GM21390 (cell line): ENCODE measurements around the gene KIF3C.

ENCODE experiments used
- ATAC-seq: cut with Tn5 transposase; IDR thresholded peaks from one replicate; pipeline ENCODE4 v1.9.1; 2021; ENCODE audit not compliant: unreplicated experiment

KIF3C gene

DNA sequence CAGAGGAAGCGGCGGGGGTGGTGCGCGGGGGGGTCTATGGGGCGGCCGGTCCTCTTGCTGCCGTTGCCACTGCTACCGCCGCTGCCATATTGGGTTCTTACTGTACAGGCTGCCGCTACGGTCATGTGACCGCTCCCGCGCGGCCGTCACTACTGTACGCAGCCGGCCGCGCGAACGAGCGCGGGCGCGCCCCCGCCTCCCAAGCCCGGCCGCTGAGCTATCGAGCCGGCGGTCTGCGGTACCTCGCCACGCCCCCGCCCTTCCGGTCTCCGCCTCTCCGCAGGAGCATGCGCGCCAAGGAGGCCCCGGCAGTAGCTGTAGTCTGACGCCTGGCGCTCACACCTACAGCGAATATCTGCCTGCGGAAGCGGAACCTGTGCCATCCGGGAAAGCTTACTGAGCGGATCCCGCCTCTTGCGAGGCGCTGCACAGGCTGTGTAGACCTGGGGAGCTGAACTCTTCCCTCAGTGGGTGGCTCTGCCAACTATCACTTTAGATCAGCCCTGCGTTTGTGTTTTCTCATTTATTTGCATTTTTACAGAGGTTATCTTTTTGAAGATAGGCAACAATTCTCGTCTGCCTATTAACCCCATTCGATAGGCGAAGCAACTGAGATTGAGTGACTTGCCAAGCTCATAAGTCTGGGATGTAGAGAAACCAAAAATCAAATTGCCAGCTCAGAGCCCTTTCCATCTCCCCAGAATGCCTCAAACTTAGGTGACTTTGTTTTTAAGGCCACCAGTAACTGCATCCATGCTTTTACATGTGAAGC is 103.8 kb downstream of the KIF3C start, which contains the start of gene ASXL2:
TSS of gene ASXL2 (minus strand) at position 127 of the 772 bp plus-strand sequence. CDS start 265 bp downstream, outside the sequence.
- ATAC-seq: peak; percentile 89

DNA sequence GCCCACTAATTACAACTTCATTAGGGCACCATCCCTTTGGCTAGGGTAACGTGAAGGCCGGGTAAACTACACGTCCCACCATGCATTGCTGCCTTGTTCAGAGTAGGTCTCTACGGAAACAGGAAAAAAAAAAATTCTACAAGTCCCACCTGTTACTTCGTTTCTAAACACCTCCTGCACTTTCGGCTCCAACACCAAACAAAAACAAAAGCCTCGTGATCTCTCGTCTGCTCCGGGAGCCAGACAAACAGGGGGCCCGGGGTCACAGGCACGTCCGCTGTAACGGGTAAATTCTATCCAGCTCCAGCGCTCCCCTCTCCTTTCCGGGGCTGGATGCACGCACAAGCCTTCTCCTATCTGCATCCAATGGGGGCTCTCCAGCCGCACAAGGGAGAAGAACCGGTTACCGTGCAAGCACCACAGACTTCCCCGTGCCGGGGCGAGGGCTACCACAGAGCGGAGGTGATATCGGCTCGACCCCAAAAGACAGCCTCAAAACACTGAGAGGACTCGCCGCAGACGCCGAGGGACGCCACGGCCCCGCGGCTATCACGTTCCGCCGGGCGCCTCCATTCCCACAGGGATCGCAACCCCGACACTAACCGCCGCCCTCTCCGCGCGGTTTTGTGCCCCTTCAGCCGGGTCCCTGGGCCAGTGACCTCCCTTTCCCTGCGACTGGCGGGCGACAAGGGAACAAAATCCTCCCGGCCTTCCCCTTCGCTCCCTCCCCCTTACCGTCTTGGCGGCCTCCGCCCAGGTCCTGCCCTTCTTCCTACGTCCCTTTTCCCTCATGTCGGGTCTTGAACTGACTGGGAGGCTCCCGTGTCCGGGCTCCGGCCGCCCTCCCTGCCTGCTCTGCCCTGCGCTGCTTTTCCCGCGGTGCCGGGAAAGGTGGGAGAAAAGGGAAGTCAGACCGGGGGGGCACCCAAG is 104.6 kb downstream of the KIF3C start:
- peak; percentile 51 for ATAC-seq
